GM12865 (cell line): ENCODE data around the gene FBXL12.

Experiments
- DNase-seq: peaks from one replicate; pipeline ENCODE4 v3.0.0; 2010; ENCODE audit warnings: low read depth
- H3K4me3 ChIP-seq: 2 replicates; pipeline ENCODE4 v1.5.1; 2011; ENCODE audit warnings: mild to moderate bottlenecking, low read depth, low read length, control low read depth
- CTCF ChIP-seq: IDR thresholded peaks from 2 replicates; pipeline ENCODE4 v1.5.1; 2011; ENCODE audit warnings: low read length, control low read depth, low read depth, inconsistent platforms; ENCODE audit not compliant: insufficient read depth; ENCODE audit errors: missing control alignments

Gene FBXL12

GRCh38 chr19:9858766-9859165, 39.9 kb upstream of the FBXL12 start:
- TF ChIP-seq CTCF, result no peak
- no peak overlapping the region for H3K4me3 ChIP-seq
- DNase-seq, result no peak

GRCh38 chr19:9857920-9858746, 39.3 kb upstream of the FBXL12 start:
- H3K4me3 ChIP-seq, result no peak overlapping the region
- DNase-seq, result peak; percentile 12
- no peak for TF ChIP-seq CTCF

- H3K4me3 ChIP-seq, result no peak overlapping the region
- DNase-seq, result no peak
- TF ChIP-seq CTCF, result no peak
These were observed 38.3 kb upstream of the FBXL12 start for GRCh38 chr19:9857076-9857721.

- no peak for DNase-seq
- no peak overlapping the region for H3K4me3 ChIP-seq
- TF ChIP-seq CTCF, result no peak
These were observed 37.7 kb upstream of the FBXL12 start for GRCh38 chr19:9856609-9857008.

- no peak for TF ChIP-seq CTCF
- no peak overlapping the region for H3K4me3 ChIP-seq
- no peak for DNase-seq
These were observed 35.5 kb upstream of the FBXL12 start for GRCh38 chr19:9854282-9854846.

GRCh38 chr19:9850235-9850959, 31.5 kb upstream of the FBXL12 start:
- H3K4me3 ChIP-seq, result no peak overlapping the region
- no peak for DNase-seq
- no peak for TF ChIP-seq CTCF
